HG03558 (cell line): ENCODE results near the gene PRDM2.
A peak's percentile ranks its signal among the peaks of the same experiment; 100 is the strongest.
"Not testable (repeated sequence)": the region's sequence is repeated elsewhere in the genome, so short reads cannot be mapped to it uniquely, and the experiment has no call there.

ENCODE experiments used
- ATAC-seq: cut with Tn5 transposase; IDR thresholded peaks from one replicate; pipeline ENCODE4 v1.9.1; 2021; ENCODE audit warnings: moderate number of reproducible peaks; ENCODE audit not compliant: unreplicated experiment; ENCODE audit errors: extremely low read depth

PRDM2 gene

GRCh38 chr1:13699510-13699909 is 478 bp upstream of the PRDM2 start:
- no peak for ATAC-seq

- peak; percentile 15 for ATAC-seq
These were observed 708 bp downstream of the PRDM2 start for GRCh38 chr1:13700521-13701270.

- ATAC-seq, result no peak
These were observed 1.3 kb downstream of the PRDM2 start for GRCh38 chr1:13701271-13701640.

DNA sequence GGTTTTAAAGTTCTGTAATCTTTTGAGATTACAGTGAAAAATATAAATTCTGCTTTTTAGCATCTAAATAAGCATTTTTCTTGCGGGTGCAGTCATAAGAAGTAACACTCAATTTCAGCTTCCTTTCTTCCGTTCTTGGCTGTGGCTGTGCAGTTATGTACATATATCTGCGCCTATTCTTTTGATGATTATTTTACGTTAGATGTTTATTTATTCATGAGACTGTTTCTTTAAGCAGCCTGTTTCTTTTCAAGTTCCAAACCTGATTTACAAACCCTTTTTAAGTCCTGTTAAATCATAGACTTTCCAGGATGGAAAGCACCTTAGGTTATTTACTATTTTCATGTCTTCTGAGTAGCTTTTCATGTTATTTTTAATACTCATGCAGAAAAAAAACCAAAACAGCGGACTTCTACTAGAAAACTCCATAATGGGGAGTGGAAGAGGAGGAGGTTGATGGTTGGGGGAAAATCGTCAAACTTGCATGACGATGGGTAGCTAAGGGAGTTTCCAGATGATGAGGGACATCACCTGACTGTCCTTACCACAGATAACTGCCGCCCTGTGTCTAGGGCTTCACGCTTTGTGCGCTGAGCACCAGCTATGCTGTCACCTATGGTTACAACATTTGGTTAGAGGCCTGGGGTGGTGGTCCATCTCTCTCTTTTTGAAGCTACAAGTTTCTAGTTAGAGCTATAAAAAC is 2.6 kb downstream of the PRDM2 start:
- peak; percentile 66 for ATAC-seq

DNA sequence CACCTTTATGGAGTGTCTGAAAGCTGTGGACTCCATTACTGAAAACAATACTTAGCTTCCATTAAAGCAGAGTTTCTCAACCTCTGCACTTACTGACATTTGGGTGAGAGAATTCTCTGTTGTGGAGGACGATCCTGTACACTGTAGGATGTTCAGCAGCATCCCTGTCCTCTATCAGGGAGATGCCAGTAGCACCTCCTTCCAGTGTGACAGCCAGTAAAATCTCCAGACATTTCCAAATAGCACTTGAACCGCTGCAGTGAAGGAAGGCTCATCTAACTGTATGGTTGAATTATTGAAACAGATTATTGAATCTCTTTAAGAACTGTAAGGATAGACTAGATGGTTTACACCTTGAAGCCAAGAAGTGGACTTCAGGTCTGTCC is 3.1 kb downstream of the PRDM2 start:
- ATAC-seq, result no peak

GRCh38 chr1:13703558-13704490 is 3.8 kb downstream of the PRDM2 start:
- no peak for ATAC-seq

DNA sequence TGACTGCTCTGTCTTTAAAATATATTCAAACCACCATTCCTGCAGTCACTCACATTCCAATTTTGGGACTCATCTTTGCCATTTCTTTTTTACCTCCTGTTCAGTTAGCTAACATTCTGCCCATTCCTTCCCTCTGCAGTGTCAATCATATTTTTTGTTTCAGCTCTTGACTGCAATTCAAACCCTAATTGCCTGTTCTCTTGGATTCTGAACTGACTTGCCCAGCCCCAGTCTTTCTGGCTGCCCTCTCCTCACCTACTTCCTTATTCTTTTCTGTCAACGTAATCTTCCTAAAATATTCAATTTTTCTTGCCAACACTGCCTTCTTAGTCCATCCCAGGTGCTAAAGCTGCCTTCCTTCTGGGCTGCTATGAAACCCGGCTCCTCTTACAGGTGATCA is 6.1 kb downstream of the PRDM2 start:
- no peak for ATAC-seq

- no peak for ATAC-seq
These were observed 7.2 kb downstream of the PRDM2 start for GRCh38 chr1:13707164-13707563.

- no peak for ATAC-seq
These were observed 8.5 kb downstream of the PRDM2 start for GRCh38 chr1:13708380-13708982.

GRCh38 chr1:13710086-13710485 is 10.1 kb downstream of the PRDM2 start:
- no peak for ATAC-seq

DNA sequence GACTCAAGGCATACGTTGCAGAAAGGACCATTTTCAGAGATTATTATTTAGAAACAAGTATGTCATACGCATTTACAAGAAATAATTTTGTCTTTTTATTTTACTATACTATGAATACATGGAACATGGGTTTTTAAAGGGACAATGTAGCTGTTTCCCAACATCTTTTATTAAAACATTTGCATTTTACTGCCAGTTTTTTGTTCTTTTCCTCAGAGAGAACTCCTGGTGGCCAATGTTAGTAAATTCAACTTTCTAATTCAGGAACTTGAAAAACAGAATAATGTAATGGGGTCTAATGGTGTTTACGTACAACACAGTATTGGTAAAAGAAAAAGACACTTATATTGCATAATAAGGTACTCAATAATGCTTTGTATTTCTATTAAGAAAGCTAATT is 14.9 kb downstream of the PRDM2 start:
- no peak for ATAC-seq

- ATAC-seq, result not testable (repeated sequence)
These were observed 15.8 kb downstream of the PRDM2 start for GRCh38 chr1:13715616-13716287.

DNA sequence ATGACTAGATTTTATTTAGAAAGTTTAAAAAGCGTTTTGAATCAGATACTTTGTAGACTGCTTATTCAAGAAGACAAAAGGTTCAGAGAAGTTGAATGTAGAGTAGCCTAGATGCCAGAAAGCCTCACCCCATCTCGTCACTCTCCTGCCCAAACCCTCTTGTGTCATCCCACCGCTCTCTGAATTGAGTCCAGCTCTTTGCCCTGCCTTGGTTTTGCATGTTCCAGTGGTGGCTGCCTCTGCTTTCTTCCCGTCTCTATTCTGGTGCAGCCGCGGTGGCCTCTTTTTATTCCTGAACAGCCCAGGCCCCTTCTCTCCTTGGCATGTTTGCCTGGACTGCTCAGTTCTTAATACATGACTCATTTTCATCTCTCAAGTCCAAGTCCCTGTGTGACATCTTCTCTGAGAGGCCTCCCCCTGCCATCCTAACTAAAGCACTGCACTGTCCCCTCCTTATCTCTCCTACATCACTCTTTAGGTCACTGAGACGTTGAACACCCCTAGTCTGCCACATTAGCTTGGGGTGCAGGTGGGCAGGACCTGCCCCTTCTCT is 22.9 kb downstream of the PRDM2 start:
- ATAC-seq, result no peak

DNA sequence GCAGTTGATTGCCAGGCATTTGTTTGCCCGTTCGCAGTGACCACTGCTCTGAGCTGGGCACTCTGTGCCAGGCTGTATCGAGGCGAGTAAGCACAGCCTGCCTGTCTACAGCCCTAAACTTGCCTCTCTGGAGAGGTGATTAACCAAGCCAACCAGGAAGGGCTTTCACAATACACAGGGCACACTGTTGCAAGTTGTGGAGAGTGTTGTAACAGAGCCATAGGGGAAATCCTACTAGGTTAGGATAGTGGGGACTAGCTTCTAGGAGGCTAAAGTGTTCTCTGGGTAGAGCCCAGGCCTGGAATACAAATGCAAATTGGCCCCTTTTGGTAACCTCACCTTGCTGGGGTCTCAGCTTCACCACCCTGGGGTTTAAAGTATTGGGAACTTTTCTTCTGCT is 23.8 kb downstream of the PRDM2 start:
- ATAC-seq, result no peak

DNA sequence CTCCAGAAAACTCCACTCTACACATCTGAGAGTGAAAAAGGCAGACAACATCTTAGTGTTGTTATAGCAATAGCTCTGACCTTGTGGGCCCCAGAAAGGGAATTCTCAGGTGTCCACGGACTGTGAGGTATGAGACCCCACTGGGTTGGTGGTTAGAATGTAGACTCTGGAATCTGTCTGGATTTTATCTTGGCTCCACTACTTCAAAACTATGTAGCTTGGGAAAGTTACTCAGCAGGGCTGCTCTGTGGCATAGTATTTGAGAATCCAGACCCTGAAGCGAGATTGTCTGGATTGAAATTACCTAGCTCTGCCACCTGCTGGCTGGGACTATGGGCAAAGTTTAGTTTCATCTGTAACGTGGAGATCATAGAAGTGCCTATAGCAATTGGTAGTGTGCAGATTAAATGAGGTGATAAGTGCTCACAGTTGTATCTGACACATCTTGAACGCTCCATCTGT is 25.8 kb downstream of the PRDM2 start:
- ATAC-seq, result no peak

DNA sequence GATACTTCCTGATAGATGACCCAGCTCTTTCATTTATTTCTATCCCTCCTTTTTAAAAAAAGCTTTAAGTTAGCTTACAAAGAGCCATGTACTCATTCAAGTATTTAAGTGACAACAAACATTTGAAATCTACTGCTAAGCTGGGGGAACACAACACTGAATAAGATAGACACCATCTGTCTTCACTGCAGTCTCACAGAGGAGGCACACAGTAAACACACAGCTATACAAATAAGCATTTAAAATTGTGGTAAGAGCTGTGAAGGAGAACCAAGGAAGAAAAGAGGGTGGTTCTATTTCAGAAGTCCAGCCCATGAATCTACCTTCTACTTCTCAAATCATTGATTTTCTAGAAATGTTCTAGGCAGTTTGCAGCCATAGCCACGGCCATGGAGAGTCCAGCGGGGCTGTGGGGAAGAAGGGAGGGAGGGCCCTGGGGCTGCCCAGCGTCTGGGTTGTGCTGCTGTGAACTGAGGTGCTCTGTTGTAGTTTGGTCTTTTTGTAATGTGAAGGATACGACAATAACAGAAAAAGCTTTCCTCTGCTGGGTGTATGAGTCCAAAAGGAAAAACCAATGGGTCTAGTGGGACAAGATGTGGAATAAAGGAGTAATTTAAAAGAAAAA is 28.2 kb downstream of the PRDM2 start:
- ATAC-seq, result no peak

- ATAC-seq, result no peak
These were observed 30.3 kb downstream of the PRDM2 start for GRCh38 chr1:13730291-13730690.

DNA sequence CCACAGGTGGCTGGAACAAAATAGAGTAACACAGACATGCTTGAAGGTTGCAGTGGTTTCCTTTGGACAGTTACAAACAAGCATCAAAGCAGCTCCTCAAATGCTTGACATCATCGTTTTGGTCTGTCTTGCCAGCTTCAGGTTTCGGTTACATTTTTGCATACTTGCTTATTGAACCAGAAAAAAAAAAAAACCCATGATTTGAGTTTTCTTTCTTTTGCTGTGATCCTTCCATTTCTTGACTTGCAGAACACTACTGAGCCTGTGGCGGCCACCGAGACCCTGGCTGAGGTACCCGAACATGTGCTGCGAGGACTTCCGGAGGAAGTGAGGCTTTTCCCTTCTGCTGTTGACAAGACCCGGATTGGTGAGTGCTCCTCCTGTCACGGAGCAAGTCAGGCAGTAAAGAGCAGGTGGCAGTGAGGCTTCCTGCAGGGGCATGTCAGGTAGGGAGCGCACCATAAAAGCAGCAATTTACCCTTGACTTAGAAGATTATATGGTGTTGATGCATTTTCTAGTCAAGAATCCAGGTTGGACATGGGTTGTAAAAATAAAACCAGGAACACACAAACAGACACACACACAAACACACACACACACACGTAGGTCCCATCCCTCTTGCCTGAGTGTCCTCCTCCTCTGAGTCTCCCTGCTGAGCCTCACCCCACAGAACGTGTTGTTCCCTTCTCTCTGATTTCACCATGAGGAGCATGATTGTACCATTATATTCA is 30.9 kb downstream of the PRDM2 start:
- ATAC-seq, result peak; percentile 69
